ENCODE data around the gene APLN. TPM values are rescaled to one million over a fixed set of nuclear protein-coding genes. Genes with fewer than 3 reads are reported as not detected.

Gene APLN
- total and polyA plus RNA-seq, 5 donors from 2014 or later: not detected

DNA sequence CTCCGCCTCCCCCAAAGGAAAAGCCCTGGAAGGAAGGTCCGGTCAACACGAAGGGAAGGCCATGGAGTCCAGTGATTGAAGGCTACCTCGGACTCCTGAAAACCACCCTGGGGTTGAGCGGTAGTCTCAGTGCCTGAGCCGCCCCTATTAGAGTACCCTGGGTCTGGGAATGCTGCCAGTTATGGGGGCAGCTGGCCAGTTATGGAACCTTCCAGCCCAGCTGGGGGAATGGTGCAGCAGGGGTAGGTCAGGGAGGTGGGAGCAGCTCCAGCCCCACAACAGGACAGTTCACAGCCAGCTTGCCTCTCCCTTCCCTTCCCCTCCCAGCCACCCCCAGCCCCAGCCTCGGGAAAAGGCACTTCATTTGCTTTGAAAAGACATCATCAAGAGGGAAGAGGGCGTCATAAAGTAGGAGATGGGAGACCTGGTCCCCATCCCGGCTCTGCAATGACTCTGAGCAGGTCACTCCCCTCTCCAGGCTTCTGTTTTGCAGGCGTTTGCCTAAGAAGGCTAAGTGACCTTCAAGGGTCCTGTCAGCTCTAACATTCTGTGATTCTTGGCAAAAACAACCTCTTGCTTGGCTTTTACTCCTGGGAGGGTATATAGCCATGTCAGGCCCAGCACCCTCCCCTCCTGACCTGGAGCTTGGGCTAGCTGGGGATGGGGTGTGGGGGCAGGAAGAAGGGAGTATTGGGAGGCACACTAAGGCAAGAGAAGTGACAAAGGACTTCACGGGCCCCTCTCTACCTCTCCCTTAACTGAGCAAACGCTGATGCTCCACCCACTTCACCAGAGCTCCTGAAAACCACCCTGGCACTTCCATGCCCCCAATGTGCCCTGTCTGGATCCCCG lies 8.0 kb downstream of the APLN start:
- DNase-seq (no peak), ATAC-seq (ENCODE audit: low read depth in 2 of 2) (no peak)
- Histone ChIP-seq H3K27me3 (ENCODE audit: control insufficient read depth, insufficient read depth, low read length) (no peaks in the 10 kb centered on the region), H3K36me3 (ENCODE audit: control insufficient read depth, insufficient read depth, low read length) (no peaks in the 10 kb centered on the region), H3K27ac (ENCODE audit: insufficient read depth, low read length, poor library complexity, severe bottlenecking) (no peak overlapping the region), H3K4me3 (ENCODE audit: low read depth, low read length) (no peak overlapping the region), H3K9me3 (ENCODE audit: control insufficient read depth in 2 of 2, low read length in 2 of 2) (no peaks in the 10 kb centered on the region), H3K4me1 (ENCODE audit: control insufficient read depth, insufficient read depth, low read length, poor library complexity, severe bottlenecking) (no peaks in the 10 kb centered on the region)
- H3K27me3 Mint-ChIP-seq: peaks cover 18% of the 10 kb centered on the region
- H3K4me3 Mint-ChIP-seq: no peak overlapping the region
- H3K27ac Mint-ChIP-seq: no peak overlapping the region
- no peaks in the 10 kb centered on the region for H3K4me1 Mint-ChIP-seq
- no peaks in the 10 kb centered on the region for H3K36me3 Mint-ChIP-seq
- H3K9me3 Mint-ChIP-seq: no peaks in the 10 kb centered on the region

- no peak for ATAC-seq (ENCODE audit: low read depth in 2 of 2)
- peaks cover 12% of the 10 kb centered on the region for H3K27me3 Mint-ChIP-seq
- H3K27me3 ChIP-seq (ENCODE audit: control insufficient read depth, insufficient read depth, low read length): no peaks in the 10 kb centered on the region
- H3K27ac ChIP-seq (ENCODE audit: insufficient read depth, low read length, poor library complexity, severe bottlenecking): no peak overlapping the region
- H3K9me3 Mint-ChIP-seq: no peaks in the 10 kb centered on the region
- H3K36me3 ChIP-seq (ENCODE audit: control insufficient read depth, insufficient read depth, low read length): no peaks in the 10 kb centered on the region
- no peaks in the 10 kb centered on the region for H3K4me1 ChIP-seq (ENCODE audit: control insufficient read depth, insufficient read depth, low read length, poor library complexity, severe bottlenecking)
- H3K4me1 Mint-ChIP-seq: peaks cover 0 to 3% (median under 1%) of the 10 kb centered on the region in 4 donors
- no peak overlapping the region for H3K27ac Mint-ChIP-seq
- no peak overlapping the region for H3K4me3 Mint-ChIP-seq
- DNase-seq: no peak
- H3K4me3 ChIP-seq (ENCODE audit: low read depth, low read length): no peak overlapping the region
- H3K36me3 Mint-ChIP-seq: no peaks in the 10 kb centered on the region
- H3K9me3 ChIP-seq (ENCODE audit: control insufficient read depth in 2 of 2, low read length in 2 of 2): no peaks in the 10 kb centered on the region
Observed at GRCh38 chrX:129642641-129643040, 12.1 kb downstream of the APLN start.

- H3K27ac Mint-ChIP-seq: no peak overlapping the region
- no peak overlapping the region for H3K4me3 ChIP-seq (ENCODE audit: low read depth, low read length)
Observed at GRCh38 chrX:129641941-129642340, 12.8 kb downstream of the APLN start.

DNA sequence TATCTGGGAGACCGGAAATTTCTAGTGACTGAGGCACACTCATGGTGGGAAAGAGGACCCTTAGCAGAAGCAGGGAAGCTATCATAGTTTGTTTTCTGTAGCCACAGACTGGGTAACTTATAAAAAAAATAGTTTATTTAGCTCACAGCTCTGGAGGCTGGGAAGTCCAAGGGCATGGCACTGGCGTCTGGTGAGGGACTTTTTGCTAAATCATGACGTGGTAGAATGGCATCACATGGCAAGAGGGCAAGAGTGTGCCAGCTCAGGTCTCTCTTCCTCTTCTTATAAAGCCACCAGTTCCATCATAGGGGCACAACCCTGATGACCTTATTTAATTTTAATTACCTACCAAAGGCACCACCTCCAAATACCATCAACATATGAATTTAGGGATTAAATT lies 13.3 kb downstream of the APLN start:
- no peak overlapping the region for H3K27ac ChIP-seq (ENCODE audit: insufficient read depth, low read length, poor library complexity, severe bottlenecking)
- Mint-ChIP-seq H3K27ac (no peak overlapping the region), H3K9me3 (no peaks in the 10 kb centered on the region), H3K27me3 (peaks cover under 1% of the 10 kb centered on the region), H3K4me3 (no peak overlapping the region), H3K4me1 (peaks cover 0 to 6% (median 3%) of the 10 kb centered on the region in 4 donors), H3K36me3 (no peaks in the 10 kb centered on the region)
- peaks cover 3% of the 10 kb centered on the region for H3K4me1 ChIP-seq (ENCODE audit: control insufficient read depth, insufficient read depth, low read length, poor library complexity, severe bottlenecking)
- no peaks in the 10 kb centered on the region for H3K9me3 ChIP-seq (ENCODE audit: control insufficient read depth in 2 of 2, low read length in 2 of 2)
- H3K4me3 ChIP-seq (ENCODE audit: low read depth, low read length): no peak overlapping the region
- no peak for ATAC-seq (ENCODE audit: low read depth in 2 of 2)
- no peaks in the 10 kb centered on the region for H3K27me3 ChIP-seq (ENCODE audit: control insufficient read depth, insufficient read depth, low read length)
- no peak for DNase-seq
- H3K36me3 ChIP-seq (ENCODE audit: control insufficient read depth, insufficient read depth, low read length): no peaks in the 10 kb centered on the region

More at GRCh38 chrX:129641941-129642340, 12.8 kb downstream of the APLN start:
- ATAC-seq (ENCODE audit: low read depth in 2 of 2) (no peak), DNase-seq (no peak)
- H3K36me3 Mint-ChIP-seq: no peaks in the 10 kb centered on the region
- peaks cover 5% of the 10 kb centered on the region for H3K27me3 Mint-ChIP-seq
- Histone ChIP-seq H3K36me3 (ENCODE audit: control insufficient read depth, insufficient read depth, low read length) (no peaks in the 10 kb centered on the region), H3K27ac (ENCODE audit: insufficient read depth, low read length, poor library complexity, severe bottlenecking) (no peak overlapping the region), H3K4me1 (ENCODE audit: control insufficient read depth, insufficient read depth, low read length, poor library complexity, severe bottlenecking) (peaks cover 3% of the 10 kb centered on the region), H3K9me3 (ENCODE audit: control insufficient read depth in 2 of 2, low read length in 2 of 2) (no peaks in the 10 kb centered on the region), H3K27me3 (ENCODE audit: control insufficient read depth, insufficient read depth, low read length) (no peaks in the 10 kb centered on the region)
- no peaks in the 10 kb centered on the region for H3K9me3 Mint-ChIP-seq
- H3K4me1 Mint-ChIP-seq: peaks cover 0 to 6% (median 3%) of the 10 kb centered on the region in 4 donors
- no peak overlapping the region for H3K4me3 Mint-ChIP-seq

DNA sequence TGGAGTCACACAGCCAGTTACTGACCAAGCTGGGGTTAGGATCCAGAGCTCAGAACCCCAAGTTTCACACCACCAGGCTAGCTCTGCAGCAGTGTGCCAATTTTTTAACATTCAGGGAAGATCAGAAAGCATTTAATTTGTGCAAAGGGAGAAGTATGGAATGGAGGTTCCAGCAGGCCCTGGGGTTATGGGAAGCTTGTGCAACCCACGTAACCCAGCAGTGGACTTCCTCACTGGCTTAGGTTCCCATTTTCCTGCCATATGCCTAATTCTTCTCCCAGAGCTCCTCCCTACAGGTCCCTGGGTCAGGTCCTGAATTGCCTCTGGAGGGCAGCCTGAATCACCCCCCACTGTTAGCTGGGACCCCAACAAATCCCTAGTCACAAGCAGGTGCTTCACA lies 14.0 kb downstream of the APLN start:
- no peaks in the 10 kb centered on the region for H3K36me3 Mint-ChIP-seq
- no peaks in the 10 kb centered on the region for H3K9me3 Mint-ChIP-seq
- peaks cover 0 to 6% (median 3%) of the 10 kb centered on the region in 4 donors for H3K4me1 Mint-ChIP-seq
- no peak overlapping the region for H3K27ac ChIP-seq (ENCODE audit: insufficient read depth, low read length, poor library complexity, severe bottlenecking)
- ATAC-seq (ENCODE audit: low read depth in 2 of 2) (no peak), DNase-seq (no peak)
- no peak overlapping the region for H3K27ac Mint-ChIP-seq
- H3K4me3 ChIP-seq (ENCODE audit: low read depth, low read length): no peak overlapping the region
- H3K9me3 ChIP-seq (ENCODE audit: control insufficient read depth in 2 of 2, low read length in 2 of 2): no peaks in the 10 kb centered on the region
- H3K4me3 Mint-ChIP-seq: no peak overlapping the region
- H3K27me3 ChIP-seq (ENCODE audit: control insufficient read depth, insufficient read depth, low read length): no peaks in the 10 kb centered on the region
- H3K36me3 ChIP-seq (ENCODE audit: control insufficient read depth, insufficient read depth, low read length): no peaks in the 10 kb centered on the region
- peaks cover 3% of the 10 kb centered on the region for H3K4me1 ChIP-seq (ENCODE audit: control insufficient read depth, insufficient read depth, low read length, poor library complexity, severe bottlenecking)
- H3K27me3 Mint-ChIP-seq: no peaks in the 10 kb centered on the region

GRCh38 chrX:129638917-129639316 lies 15.8 kb downstream of the APLN start:
- DNase-seq: no peak
- Histone ChIP-seq H3K36me3 (ENCODE audit: control insufficient read depth, insufficient read depth, low read length) (no peaks in the 10 kb centered on the region), H3K27me3 (ENCODE audit: control insufficient read depth, insufficient read depth, low read length) (no peaks in the 10 kb centered on the region), H3K9me3 (ENCODE audit: control insufficient read depth in 2 of 2, low read length in 2 of 2) (no peaks in the 10 kb centered on the region), H3K4me3 (ENCODE audit: low read depth, low read length) (no peak overlapping the region), H3K4me1 (ENCODE audit: control insufficient read depth, insufficient read depth, low read length, poor library complexity, severe bottlenecking) (peaks cover 3% of the 10 kb centered on the region), H3K27ac (ENCODE audit: insufficient read depth, low read length, poor library complexity, severe bottlenecking) (no peak overlapping the region)
- Mint-ChIP-seq H3K36me3 (no peaks in the 10 kb centered on the region), H3K27ac (no peak overlapping the region), H3K27me3 (no peaks in the 10 kb centered on the region), H3K4me3 (no peak overlapping the region), H3K4me1 (peaks cover 0 to 6% (median 3%) of the 10 kb centered on the region in 4 donors), H3K9me3 (no peaks in the 10 kb centered on the region)
- no peak for ATAC-seq (ENCODE audit: low read depth in 2 of 2)

DNA sequence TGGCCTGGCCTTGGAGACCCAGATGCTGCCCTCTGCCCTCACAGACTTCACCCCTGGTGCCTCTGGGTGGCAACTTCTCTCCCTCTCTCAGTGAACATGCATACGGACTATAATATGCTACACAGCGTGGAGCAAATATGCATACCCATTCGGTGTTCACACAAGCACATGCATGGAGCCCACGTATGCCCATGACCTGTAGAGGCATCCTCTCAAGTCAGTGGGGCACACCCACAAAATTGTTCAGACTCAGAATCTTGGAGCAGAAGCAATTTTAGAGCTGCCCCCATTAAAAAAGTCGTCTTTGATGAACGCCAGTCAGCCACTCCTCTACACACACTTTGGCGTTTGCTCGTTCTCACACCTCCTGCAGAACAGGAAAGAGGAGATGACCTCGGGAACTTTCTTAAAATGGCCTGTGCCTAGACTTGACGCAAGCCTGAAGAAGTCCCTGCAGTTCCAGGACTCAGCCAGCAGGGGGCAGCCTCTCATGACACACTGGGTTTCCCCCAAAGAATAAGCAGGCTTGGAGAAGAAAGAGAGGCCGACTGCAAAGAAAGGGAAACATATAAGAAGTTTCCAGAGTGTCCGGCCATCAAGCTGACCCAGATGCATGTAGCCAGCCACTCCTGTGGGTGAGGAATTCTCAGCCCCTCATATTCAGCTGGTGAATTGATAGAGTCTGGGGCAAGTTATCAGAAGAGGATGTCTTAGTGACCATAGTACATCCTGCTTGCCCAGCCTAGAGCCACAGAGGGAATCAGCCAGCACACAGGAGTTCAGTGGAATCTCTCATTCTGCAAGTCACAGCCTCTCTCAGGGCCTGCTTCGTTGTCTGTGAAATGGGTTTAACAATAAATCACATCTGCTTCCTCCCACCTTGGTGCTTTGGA lies 17.3 kb downstream of the APLN start:
- no peaks in the 10 kb centered on the region for H3K9me3 ChIP-seq (ENCODE audit: control insufficient read depth in 2 of 2, low read length in 2 of 2)
- H3K27ac ChIP-seq (ENCODE audit: insufficient read depth, low read length, poor library complexity, severe bottlenecking): no peak overlapping the region
- no peaks in the 10 kb centered on the region for H3K27me3 Mint-ChIP-seq
- H3K27ac Mint-ChIP-seq: no peak overlapping the region
- H3K9me3 Mint-ChIP-seq: no peaks in the 10 kb centered on the region
- H3K36me3 Mint-ChIP-seq: no peaks in the 10 kb centered on the region
- H3K4me1 Mint-ChIP-seq: peaks cover 0 to 6% (median 3%) of the 10 kb centered on the region in 4 donors
- ATAC-seq (ENCODE audit: low read depth in 2 of 2) (peak; percentile 68 to 72), DNase-seq (peak; percentile 48 to 77 (median 68))
- no peak overlapping the region for H3K4me3 Mint-ChIP-seq
- no peaks in the 10 kb centered on the region for H3K27me3 ChIP-seq (ENCODE audit: control insufficient read depth, insufficient read depth, low read length)
- H3K36me3 ChIP-seq (ENCODE audit: control insufficient read depth, insufficient read depth, low read length): no peaks in the 10 kb centered on the region
- H3K4me1 ChIP-seq (ENCODE audit: control insufficient read depth, insufficient read depth, low read length, poor library complexity, severe bottlenecking): peaks cover 3% of the 10 kb centered on the region
- no peak overlapping the region for H3K4me3 ChIP-seq (ENCODE audit: low read depth, low read length)

Data from CD4-positive, CD25-positive, alpha-beta regulatory T cell (primary cell).